Measurements from ENCODE around the gene MEIS1. TPM values are rescaled to one million over a fixed set of nuclear protein-coding genes. Genes with fewer than 3 reads are reported as not detected.

The MEIS1 gene
- total RNA-seq, 2 donors from 2014 or later, result 15.4 to 23.7 TPM

DNA sequence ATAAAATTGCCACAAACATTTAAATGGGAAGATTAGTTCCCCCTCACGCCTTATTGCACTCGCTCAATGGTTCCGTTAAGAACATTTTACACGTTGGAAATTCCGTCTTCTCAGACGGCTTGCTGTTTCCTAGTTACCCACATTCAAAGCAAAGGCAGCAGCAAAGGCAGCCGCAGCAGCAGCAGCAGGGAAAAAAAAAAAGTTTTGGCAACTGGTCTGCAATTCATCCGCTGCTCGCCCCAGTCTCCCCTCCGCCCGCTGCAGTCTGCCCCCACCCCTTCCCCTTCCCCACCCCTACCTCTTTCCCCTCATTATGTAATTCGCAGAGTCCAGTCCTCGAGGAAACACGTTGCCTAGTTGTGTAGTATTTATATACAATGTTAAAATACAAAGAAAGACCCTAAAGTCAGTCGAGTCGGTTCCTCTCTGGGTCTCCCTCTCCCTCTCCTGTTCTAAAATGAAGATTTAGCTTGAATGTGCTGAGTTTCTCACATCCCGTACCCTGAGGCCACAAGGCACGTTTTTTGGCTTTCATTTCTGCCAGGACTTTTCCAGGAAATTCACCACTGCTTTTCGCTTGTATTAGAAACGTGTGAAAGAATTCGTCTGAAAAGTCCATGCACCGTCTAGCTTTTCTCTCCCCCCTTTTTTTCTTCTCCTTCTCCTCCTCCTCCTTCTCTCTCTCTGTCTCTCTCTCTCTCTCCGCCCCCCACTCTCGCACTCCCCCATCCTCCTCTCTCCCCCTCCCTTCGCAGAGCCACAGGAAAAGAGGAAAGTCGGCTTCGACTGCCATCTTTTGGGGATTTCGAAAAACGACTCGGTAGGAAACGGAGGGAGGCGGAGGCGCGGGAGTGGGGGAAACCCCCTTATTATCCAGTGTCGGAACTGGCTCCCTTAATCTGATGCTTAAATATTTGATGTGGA is 140.0 kb downstream of the MEIS1 start:
- peaks cover 7% of the 10 kb centered on the region for H3K4me1 ChIP-seq (replicated peaks)
- peak; percentile 63 for DNase-seq (ENCODE audit: low spot score)
- H3K36me3 ChIP-seq, result no peaks in the 10 kb centered on the region
- no peak for TF ChIP-seq POLR2A (IDR thresholded peaks at IDR 0.05)
- TF ChIP-seq POLR2AphosphoS5 (IDR thresholded peaks at IDR 0.05), result peak; percentile 50
- TF ChIP-seq, protein P1, sequence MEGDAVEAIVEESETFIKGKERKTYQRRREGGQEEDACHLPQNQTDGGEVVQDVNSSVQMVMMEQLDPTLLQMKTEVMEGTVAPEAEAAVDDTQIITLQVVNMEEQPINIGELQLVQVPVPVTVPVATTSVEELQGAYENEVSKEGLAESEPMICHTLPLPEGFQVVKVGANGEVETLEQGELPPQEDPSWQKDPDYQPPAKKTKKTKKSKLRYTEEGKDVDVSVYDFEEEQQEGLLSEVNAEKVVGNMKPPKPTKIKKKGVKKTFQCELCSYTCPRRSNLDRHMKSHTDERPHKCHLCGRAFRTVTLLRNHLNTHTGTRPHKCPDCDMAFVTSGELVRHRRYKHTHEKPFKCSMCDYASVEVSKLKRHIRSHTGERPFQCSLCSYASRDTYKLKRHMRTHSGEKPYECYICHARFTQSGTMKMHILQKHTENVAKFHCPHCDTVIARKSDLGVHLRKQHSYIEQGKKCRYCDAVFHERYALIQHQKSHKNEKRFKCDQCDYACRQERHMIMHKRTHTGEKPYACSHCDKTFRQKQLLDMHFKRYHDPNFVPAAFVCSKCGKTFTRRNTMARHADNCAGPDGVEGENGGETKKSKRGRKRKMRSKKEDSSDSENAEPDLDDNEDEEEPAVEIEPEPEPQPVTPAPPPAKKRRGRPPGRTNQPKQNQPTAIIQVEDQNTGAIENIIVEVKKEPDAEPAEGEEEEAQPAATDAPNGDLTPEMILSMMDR (IDR thresholded peaks at IDR 0.05), result peak in 2 of 4 experiments; percentile 46 to 52
- H3K9me3 ChIP-seq, result no peaks in the 10 kb centered on the region
- H3K4me3 ChIP-seq, result peak overlapping the region; percentile 36 to 39
- H3K27me3 ChIP-seq (replicated peaks; ENCODE audit: insufficient read depth), result peaks cover 13% of the 10 kb centered on the region
- WGBS, result under 1% methylated on average over 33 of the region's 35 CpGs
- intact Hi-C loops (cut with DNase I), result loop anchor here (5.0 to 10.0 kb wide), 6 partner anchors 280 to 1267 kb away; no protein-coding TSS in a partner anchor
- H3K27ac ChIP-seq, result peak overlapping the region; percentile 79 to 89

DNA sequence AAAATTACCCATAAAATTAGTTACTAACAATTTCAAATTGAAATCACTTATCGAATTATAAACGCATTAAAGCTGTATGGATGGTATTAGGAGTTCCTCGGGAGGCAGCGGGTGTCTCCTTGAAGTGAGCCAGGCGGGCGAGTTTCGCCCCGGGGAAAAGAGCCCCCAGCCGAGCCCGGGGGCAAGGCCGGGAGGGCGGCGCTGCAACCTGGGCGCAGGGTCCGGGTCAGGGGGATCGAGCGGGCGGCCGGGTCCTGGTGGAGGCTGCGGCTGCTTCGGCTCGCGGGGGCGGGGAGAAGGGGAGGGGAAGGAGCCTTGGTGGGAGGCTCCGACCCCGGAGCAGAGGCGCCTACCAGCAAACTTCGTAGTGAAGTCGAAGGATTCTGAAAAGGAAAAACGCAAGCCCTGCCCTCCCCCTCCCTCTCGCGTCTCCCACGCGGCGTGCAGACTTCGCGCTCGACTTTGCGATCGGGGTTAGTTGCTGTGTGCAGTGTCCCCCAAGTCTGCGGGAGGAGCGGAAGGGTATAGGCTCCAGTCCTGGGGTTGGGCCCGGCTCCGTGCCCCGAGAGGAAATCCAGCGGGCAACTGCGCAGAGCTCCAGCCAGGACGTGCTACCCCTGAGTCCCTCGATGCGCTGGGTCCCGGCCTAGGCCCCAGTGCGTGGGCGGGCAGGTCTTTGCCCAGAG is 140.8 kb downstream of the MEIS1 start:
- Histone ChIP-seq H3K4me3 (peak overlapping the region; percentile 36 to 39), H3K27ac (peak overlapping the region; percentile 79 to 89), H3K36me3 (no peaks in the 10 kb centered on the region), H3K9me3 (no peaks in the 10 kb centered on the region), H3K4me1 (replicated peaks) (peaks cover 7% of the 10 kb centered on the region), H3K27me3 (replicated peaks; ENCODE audit: insufficient read depth) (peaks cover 13% of the 10 kb centered on the region)
- peak; percentile 2 for TF ChIP-seq POLR2AphosphoS5 (IDR thresholded peaks at IDR 0.05)
- TF ChIP-seq, protein P1 (IDR thresholded peaks at IDR 0.05), result no peak
- 1% methylated on average over 52 of the region's 53 CpGs for WGBS
- intact Hi-C loops (cut with DNase I), result loop anchor here (2.0 to 10.0 kb wide), 7 partner anchors 141 to 1267 kb away; partner anchors contain the start of gene MEIS1
- DNase-seq (ENCODE audit: low spot score), result no peak

DNA sequence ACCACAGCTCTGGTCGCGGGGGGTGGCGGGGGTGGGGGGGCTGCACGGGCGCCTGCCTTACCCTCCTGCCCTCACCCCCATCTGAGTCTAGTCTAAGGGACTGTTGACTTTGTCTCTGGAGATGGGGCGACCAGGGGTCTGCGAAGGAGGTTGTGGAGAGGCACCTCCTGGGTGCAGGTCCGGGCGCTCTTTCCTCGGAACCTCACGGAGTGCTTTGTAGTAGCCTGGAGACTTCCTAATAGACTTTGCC is 141.3 kb downstream of the MEIS1 start:
- TF ChIP-seq POLR2AphosphoS5 (IDR thresholded peaks at IDR 0.05), result no peak
- TF ChIP-seq, protein P1 (IDR thresholded peaks at IDR 0.05), result no peak
- no peak for TF ChIP-seq POLR2A (IDR thresholded peaks at IDR 0.05)
- Histone ChIP-seq H3K4me1 (replicated peaks) (peaks cover 7% of the 10 kb centered on the region), H3K27ac (peak overlapping the region; percentile 79 to 89), H3K27me3 (replicated peaks; ENCODE audit: insufficient read depth) (peaks cover 13% of the 10 kb centered on the region), H3K4me3 (peak overlapping the region; percentile 36 to 39), H3K9me3 (no peaks in the 10 kb centered on the region), H3K36me3 (no peaks in the 10 kb centered on the region)
- 15% methylated on average over 6 of the region's 11 CpGs for WGBS
- intact Hi-C loops (cut with DNase I), result loop anchor here (2.0 to 10.0 kb wide), 7 partner anchors 141 to 1266 kb away; partner anchors contain the start of gene MEIS1
- no peak for DNase-seq (ENCODE audit: low spot score)

DNA sequence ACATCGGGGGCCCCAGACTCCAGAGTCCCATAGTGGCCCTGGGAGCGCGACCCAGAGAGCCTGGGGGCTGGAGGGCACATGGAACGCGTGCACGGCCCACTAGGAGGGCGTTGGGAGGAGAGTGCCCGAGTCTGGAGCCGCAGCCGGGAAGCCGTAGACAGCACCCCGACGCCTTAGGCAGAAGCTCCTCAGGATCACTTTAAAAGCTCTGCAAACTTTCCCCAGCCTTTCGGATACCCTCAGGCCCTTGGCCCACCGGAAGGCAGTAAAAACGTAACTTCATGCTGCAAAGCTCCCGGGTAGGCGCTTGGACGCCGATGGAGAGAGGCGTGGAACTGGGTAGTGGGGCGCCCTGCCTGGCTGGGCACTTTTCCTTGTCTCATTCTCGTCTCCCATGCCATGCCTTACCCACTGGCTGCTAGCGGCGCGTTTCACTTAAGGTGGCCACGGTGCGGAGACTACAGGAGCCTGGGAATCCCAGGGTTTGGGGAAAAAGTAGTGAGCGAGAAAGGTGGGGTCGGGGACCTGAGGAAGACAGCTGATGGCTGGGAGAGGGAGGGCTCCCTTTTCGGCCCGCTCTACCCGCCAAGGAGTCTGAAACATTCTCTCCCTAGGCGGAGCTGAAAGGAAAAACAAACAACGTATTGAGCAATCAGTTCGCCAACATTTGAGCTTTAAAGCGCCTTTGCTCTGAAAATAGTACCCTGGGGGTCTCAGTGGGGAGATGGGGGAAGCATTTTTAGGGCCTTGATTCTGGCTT is 141.8 kb downstream of the MEIS1 start:
- no peak for TF ChIP-seq POLR2A (IDR thresholded peaks at IDR 0.05)
- TF ChIP-seq POLR2AphosphoS5 (IDR thresholded peaks at IDR 0.05), result peak; percentile 60
- TF ChIP-seq, protein P1 (IDR thresholded peaks at IDR 0.05), result peak in 1 of 4 experiments; percentile 13
- H3K4me1 ChIP-seq (replicated peaks), result peaks cover 7% of the 10 kb centered on the region
- H3K36me3 ChIP-seq, result no peaks in the 10 kb centered on the region
- WGBS, result 2% methylated on average over 35 of the region's 37 CpGs
- peak overlapping the region; percentile 79 to 89 for H3K27ac ChIP-seq
- H3K9me3 ChIP-seq, result no peaks in the 10 kb centered on the region
- H3K27me3 ChIP-seq (replicated peaks; ENCODE audit: insufficient read depth), result peaks cover 16% of the 10 kb centered on the region
- peak overlapping the region; percentile 36 to 39 for H3K4me3 ChIP-seq
- intact Hi-C loops (cut with DNase I), result loop anchor here (2.0 to 10.0 kb wide), 7 partner anchors 142 to 1266 kb away; partner anchors contain the start of gene MEIS1
- peak; percentile 42 for DNase-seq (ENCODE audit: low spot score)
